ENCODE measurements around the gene HERC2. TPM values are rescaled to one million over a fixed set of nuclear protein-coding genes. Genes with fewer than 3 reads are reported as not detected.

Gene HERC2
- total RNA-seq, 1 donor from 2014 or later: 86.2 TPM

- no peak for DNase-seq (ENCODE audit: low spot score, unreplicated experiment)
- no peak overlapping the region for H3K27ac Mint-ChIP-seq
- no peak overlapping the region for H3K4me3 Mint-ChIP-seq (ENCODE audit: low read depth)
- TF ChIP-seq CTCF (IDR thresholded peaks at IDR 0.05; ENCODE audit: unreplicated experiment): no peak
- H3K4me1 Mint-ChIP-seq (ENCODE audit: low read depth): peaks cover 2% of the 10 kb centered on the region
- H3K36me3 Mint-ChIP-seq (ENCODE audit: insufficient read depth): peaks cover 8% of the 10 kb centered on the region
- no peaks in the 10 kb centered on the region for H3K9me3 Mint-ChIP-seq (ENCODE audit: low read depth)
- no peaks in the 10 kb centered on the region for H3K27me3 Mint-ChIP-seq
Observed at GRCh38 chr15:28129231-28129848, 192.6 kb downstream of the HERC2 start.

- peaks cover 4% of the 10 kb centered on the region for H3K4me1 Mint-ChIP-seq (ENCODE audit: low read depth)
- no peak for TF ChIP-seq CTCF (IDR thresholded peaks at IDR 0.05; ENCODE audit: unreplicated experiment)
- H3K36me3 Mint-ChIP-seq (ENCODE audit: insufficient read depth): peaks cover 13% of the 10 kb centered on the region
- H3K27me3 Mint-ChIP-seq: no peaks in the 10 kb centered on the region
- no peak overlapping the region for H3K4me3 Mint-ChIP-seq (ENCODE audit: low read depth)
- no peak for DNase-seq (ENCODE audit: low spot score, unreplicated experiment)
- no peak overlapping the region for H3K27ac Mint-ChIP-seq
- H3K9me3 Mint-ChIP-seq (ENCODE audit: low read depth): no peaks in the 10 kb centered on the region
Observed at GRCh38 chr15:28128031-28128430, 193.9 kb downstream of the HERC2 start.

- peaks cover 2% of the 10 kb centered on the region for H3K4me1 Mint-ChIP-seq (ENCODE audit: low read depth)
- no peaks in the 10 kb centered on the region for H3K9me3 Mint-ChIP-seq (ENCODE audit: low read depth)
- DNase-seq (ENCODE audit: low spot score, unreplicated experiment): no peak
- H3K36me3 Mint-ChIP-seq (ENCODE audit: insufficient read depth): peaks cover 10% of the 10 kb centered on the region
- no peak overlapping the region for H3K4me3 Mint-ChIP-seq (ENCODE audit: low read depth)
- peak overlapping the region; percentile 15 for H3K27ac Mint-ChIP-seq
- no peak for TF ChIP-seq CTCF (IDR thresholded peaks at IDR 0.05; ENCODE audit: unreplicated experiment)
- H3K27me3 Mint-ChIP-seq: no peaks in the 10 kb centered on the region
Observed at GRCh38 chr15:28127036-28127435, 194.9 kb downstream of the HERC2 start.

GRCh38 chr15:28125673-28126651, 196.0 kb downstream of the HERC2 start:
- Mint-ChIP-seq H3K4me1 (ENCODE audit: low read depth) (peaks cover 2% of the 10 kb centered on the region), H3K27me3 (no peaks in the 10 kb centered on the region)
- peak; percentile 72 for TF ChIP-seq CTCF (IDR thresholded peaks at IDR 0.05; ENCODE audit: unreplicated experiment)

GRCh38 chr15:28124841-28125240, 197.1 kb downstream of the HERC2 start:
- Mint-ChIP-seq H3K36me3 (ENCODE audit: insufficient read depth) (peaks cover 14% of the 10 kb centered on the region), H3K4me1 (ENCODE audit: low read depth) (peaks cover 2% of the 10 kb centered on the region), H3K9me3 (ENCODE audit: low read depth) (no peaks in the 10 kb centered on the region), H3K27ac (no peak overlapping the region), H3K4me3 (ENCODE audit: low read depth) (no peak overlapping the region), H3K27me3 (no peaks in the 10 kb centered on the region)
- no peak for DNase-seq (ENCODE audit: low spot score, unreplicated experiment)
- no peak for TF ChIP-seq CTCF (IDR thresholded peaks at IDR 0.05; ENCODE audit: unreplicated experiment)

More at GRCh38 chr15:28125673-28126651, 196.0 kb downstream of the HERC2 start:
- Mint-ChIP-seq H3K9me3 (ENCODE audit: low read depth) (no peaks in the 10 kb centered on the region), H3K27ac (no peak overlapping the region), H3K36me3 (ENCODE audit: insufficient read depth) (peaks cover 10% of the 10 kb centered on the region), H3K4me3 (ENCODE audit: low read depth) (no peak overlapping the region)
- no peak for DNase-seq (ENCODE audit: low spot score, unreplicated experiment)
